Smooth muscle cell (in vitro differentiated cells): ENCODE data around the gene ADD2. TPM values are rescaled to one million over a fixed set of nuclear protein-coding genes. Genes with fewer than 3 reads are reported as not detected.

Experiments
- DNase-seq: peaks from one replicate; lab custom pipeline; 2025; ENCODE audit not compliant: unreplicated experiment; lab: John Stamatoyannopoulos, UW
- H2AFZ ChIP-seq: fragments of 200-600 bp; sonication (generic); 2 replicates; pipeline ENCODE4 v1.6.0; 2016; ENCODE audit warnings: antibody characterized with exemption, low read depth, mild to moderate bottlenecking
- H3F3A ChIP-seq: fragments of 200-600 bp; sonication (generic); 2 replicates; pipeline ENCODE4 v1.6.0; 2017; ENCODE audit warnings: antibody characterized with exemption, low read depth
- H3K27ac ChIP-seq: fragments of 200-600 bp; sonication (generic); 2 replicates; pipeline ENCODE4 v1.5.1; 2016; ENCODE audit warnings: low read depth, mild to moderate bottlenecking
- H3K27me3 ChIP-seq: fragments of 200-600 bp; sonication (generic); 2 replicates; pipeline ENCODE4 v1.6.1; 2016; ENCODE audit warnings: low read depth, mild to moderate bottlenecking
- H3K36me3 ChIP-seq: fragments of 200-600 bp; sonication (generic); 2 replicates; pipeline ENCODE4 v1.5.1; 2016; ENCODE audit warnings: low read depth
- H3K4me1 ChIP-seq: fragments of 200-600 bp; sonication (generic); 2 replicates; pipeline ENCODE4 v1.5.1; 2016; ENCODE audit warnings: low read depth
- H3K4me2 ChIP-seq: fragments of 200-600 bp; sonication (generic); 2 replicates; pipeline ENCODE4 v1.6.0; 2016; ENCODE audit warnings: mild to moderate bottlenecking
- H3K4me3 ChIP-seq: fragments of 200-600 bp; sonication (generic); 2 replicates; pipeline ENCODE4 v1.5.1; 2016; ENCODE audit warnings: mild to moderate bottlenecking
- H3K79me2 ChIP-seq: fragments of 200-600 bp; sonication (generic); 2 replicates; pipeline ENCODE4 v1.6.0; 2016; ENCODE audit warnings: low read depth, mild to moderate bottlenecking
- H3K9ac ChIP-seq: fragments of 200-600 bp; sonication (generic); 2 replicates; pipeline ENCODE4 v1.6.0; 2016; ENCODE audit warnings: low read depth
- H3K9me3 ChIP-seq: fragments of 200-600 bp; sonication (generic); replicated peaks from 2 replicates; pipeline ENCODE4 v1.5.1; 2016; ENCODE audit warnings: low read depth
- H4K20me1 ChIP-seq: fragments of 200-600 bp; sonication (generic); 2 replicates; pipeline ENCODE4 v1.6.0; 2016; ENCODE audit warnings: low read depth
- CTCF ChIP-seq: fragments of 200-600 bp; sonication (generic); IDR thresholded peaks from 2 replicates; pipeline ENCODE4 v1.5.1; 2017; ENCODE audit warnings: borderline replicate concordance, mild to moderate bottlenecking, antibody characterized with exemption; ENCODE audit not compliant: insufficient read depth, poor library complexity, severe bottlenecking
- WGBS: methylation state at CpG from one replicate; pipeline ENCODE4 v1.1.7; 2016; ENCODE audit warnings: low lambda C conversion rate; 5-methylcytosine and 5-hydroxymethylcytosine counted together
- polyA plus RNA-seq: library from polyadenylated mRNA; unstranded; fragments of >200 nt; fragmentation: Nextera tagmentation; extraction: Ambion mirVana; gene quantifications from 2 replicates; pipeline ENCODE4 v1.2.1, GENCODE V29; 2016
- total RNA-seq: library from RNA; depleted of rRNA; stranded (reverse); fragments of >200 nt; gene quantifications from 2 replicates; pipeline ENCODE4 v1.2.3, GENCODE V29; 2014

Gene ADD2
- total and polyA plus RNA-seq, 2 experiments from 2014 or later, result 4.3 to 7.1 TPM

- 94% methylated on average over 5 of the region's 7 CpGs for WGBS
- no peak overlapping the region for H3K9ac ChIP-seq
- H3K79me2 ChIP-seq, result no peaks in the 10 kb centered on the region
- no peaks in the 10 kb centered on the region for H3K9me3 ChIP-seq
- no peaks in the 10 kb centered on the region for H3F3A ChIP-seq
- H2AFZ ChIP-seq, result no peak overlapping the region
- no peak for DNase-seq
- no peak overlapping the region for H3K4me2 ChIP-seq
- H3K27ac ChIP-seq, result no peak overlapping the region
- no peaks in the 10 kb centered on the region for H3K4me1 ChIP-seq
- no peak for TF ChIP-seq CTCF
- H3K36me3 ChIP-seq, result no peaks in the 10 kb centered on the region
- no peaks in the 10 kb centered on the region for H3K27me3 ChIP-seq
- no peaks in the 10 kb centered on the region for H4K20me1 ChIP-seq
- no peak overlapping the region for H3K4me3 ChIP-seq
These were observed 52.7 kb downstream of the ADD2 start for GRCh38 chr2:70715071-70715985.

- Histone ChIP-seq H2AFZ (no peak overlapping the region), H3K79me2 (no peaks in the 10 kb centered on the region), H3K27ac (no peak overlapping the region), H3K4me3 (no peak overlapping the region), H3K4me1 (no peaks in the 10 kb centered on the region), H3K36me3 (no peaks in the 10 kb centered on the region), H4K20me1 (no peaks in the 10 kb centered on the region), H3K9ac (no peak overlapping the region), H3K9me3 (no peaks in the 10 kb centered on the region), H3K4me2 (no peak overlapping the region), H3K27me3 (no peaks in the 10 kb centered on the region), H3F3A (no peaks in the 10 kb centered on the region)
- WGBS, result 93% methylated on average over 5 of the region's 5 CpGs
- no peak for DNase-seq
- no peak for TF ChIP-seq CTCF
These were observed 53.7 kb downstream of the ADD2 start for GRCh38 chr2:70714141-70714905.

- Histone ChIP-seq H3K9me3 (no peaks in the 10 kb centered on the region), H3K27me3 (no peaks in the 10 kb centered on the region), H3K9ac (no peak overlapping the region), H3F3A (no peaks in the 10 kb centered on the region), H3K27ac (no peak overlapping the region), H3K79me2 (no peaks in the 10 kb centered on the region), H3K4me3 (no peak overlapping the region), H3K36me3 (no peaks in the 10 kb centered on the region), H4K20me1 (no peaks in the 10 kb centered on the region), H2AFZ (no peak overlapping the region), H3K4me1 (no peaks in the 10 kb centered on the region), H3K4me2 (no peak overlapping the region)
- TF ChIP-seq CTCF, result no peak
- WGBS, result 96% methylated on average over 5 of the region's 5 CpGs
- DNase-seq, result no peak
These were observed 55.1 kb downstream of the ADD2 start for GRCh38 chr2:70712916-70713315.
